Activated effector memory CD4-positive, alpha-beta T cell treated with anti-CD3 and anti-CD28 coated beads, Interleukin-2, amount 50 U/mL, for 16 hours (primary cell): Measurements from ENCODE around the gene SLC37A3.
"Not testable (repeated sequence)": the region's sequence is repeated elsewhere in the genome, so short reads cannot be mapped to it uniquely, and the experiment has no call there.

Source experiments
- DNase-seq: peaks from one replicate; pipeline ENCODE4 v3.0.0-alpha.2; 2020

Gene SLC37A3

GRCh38 chr7:140342727-140343514 lies 55.4 kb downstream of the SLC37A3 start:
- DNase-seq, result no peak

- not testable (repeated sequence) for DNase-seq
Observed at GRCh38 chr7:140338959-140339358, 59.4 kb downstream of the SLC37A3 start.

GRCh38 chr7:140334341-140335057 lies 63.8 kb downstream of the SLC37A3 start:
- DNase-seq, result no peak

- DNase-seq, result no peak
Observed at GRCh38 chr7:140333686-140334085, 64.6 kb downstream of the SLC37A3 start.

- no peak for DNase-seq
Observed at GRCh38 chr7:140333223-140333622, 65.1 kb downstream of the SLC37A3 start.

GRCh38 chr7:140330595-140330994 lies 67.7 kb downstream of the SLC37A3 start:
- no peak for DNase-seq

- DNase-seq, result no peak
Observed at GRCh38 chr7:140330128-140330527, 68.2 kb downstream of the SLC37A3 start.

- DNase-seq, result no peak
Observed at GRCh38 chr7:140327261-140327661, 71.1 kb downstream of the SLC37A3 start.

GRCh38 chr7:140326116-140326928 lies 72.0 kb downstream of the SLC37A3 start:
- peak; percentile 80 for DNase-seq

GRCh38 chr7:140325600-140325999 lies 72.7 kb downstream of the SLC37A3 start:
- no peak for DNase-seq

GRCh38 chr7:140324714-140325113 lies 73.6 kb downstream of the SLC37A3 start:
- DNase-seq, result no peak

- no peak for DNase-seq
Observed at GRCh38 chr7:140322759-140323158, 75.6 kb downstream of the SLC37A3 start.

- not testable (repeated sequence) for DNase-seq
Observed at GRCh38 chr7:140320078-140320477, 78.3 kb downstream of the SLC37A3 start.

GRCh38 chr7:140317999-140318398 lies 80.3 kb downstream of the SLC37A3 start:
- DNase-seq, result no peak

- no peak for DNase-seq
Observed at GRCh38 chr7:140317597-140317996, 80.7 kb downstream of the SLC37A3 start.

GRCh38 chr7:140316165-140316661 lies 82.1 kb downstream of the SLC37A3 start:
- no peak for DNase-seq

- no peak for DNase-seq
Observed at GRCh38 chr7:140315498-140316164, 82.7 kb downstream of the SLC37A3 start.

GRCh38 chr7:140314573-140315480 lies 83.5 kb downstream of the SLC37A3 start:
- DNase-seq, result no peak

GRCh38 chr7:140312141-140312846 lies 86.0 kb downstream of the SLC37A3 start:
- DNase-seq, result no peak

GRCh38 chr7:140311128-140311527 lies 87.2 kb downstream of the SLC37A3 start:
- DNase-seq, result not testable (repeated sequence)
